ENCODE measurements around the gene BRSK1. TPM values are rescaled to one million over a fixed set of nuclear protein-coding genes. Genes with fewer than 3 reads are reported as not detected.
A peak's percentile ranks its signal among the peaks of the same experiment; 100 is the strongest.

Gene BRSK1
- total RNA-seq, 1 donor from 2014 or later = 1.9 TPM

GRCh38 chr19:55269299-55269698 is 14.5 kb upstream of the BRSK1 start:
- intact Hi-C loops (cut with micrococcal nuclease) = no loop called here
- no peak for DNase-seq

GRCh38 chr19:55270172-55270942 is 13.4 kb upstream of the BRSK1 start:
- intact Hi-C loops (cut with micrococcal nuclease) = no loop called here
- no peak for DNase-seq
- no peak for ATAC-seq

More at GRCh38 chr19:55269299-55269698, 14.5 kb upstream of the BRSK1 start:
- no peak for ATAC-seq

- intact Hi-C loops (cut with micrococcal nuclease) = no loop called here
- DNase-seq (no peak), ATAC-seq (no peak)
Observed at GRCh38 chr19:55272142-55272541, 11.7 kb upstream of the BRSK1 start.

- ATAC-seq = no peak
- no peak for DNase-seq
- intact Hi-C loops (cut with micrococcal nuclease) = no loop called here
Observed at GRCh38 chr19:55273978-55274707, 9.7 kb upstream of the BRSK1 start.

- DNase-seq = no peak
- ATAC-seq = no peak
- intact Hi-C loops (cut with micrococcal nuclease) = no loop called here
Observed at GRCh38 chr19:55275851-55276719, 7.7 kb upstream of the BRSK1 start.

- intact Hi-C loops (cut with micrococcal nuclease) = no loop called here
- no peak for ATAC-seq
- no peak for DNase-seq
Observed at GRCh38 chr19:55276720-55277430, 6.9 kb upstream of the BRSK1 start.

- ATAC-seq = no peak
- intact Hi-C loops (cut with micrococcal nuclease) = no loop called here
- no peak for DNase-seq
Observed at GRCh38 chr19:55277494-55277893, 6.3 kb upstream of the BRSK1 start.

- intact Hi-C loops (cut with micrococcal nuclease) = no loop called here
- no peak for DNase-seq
- no peak for ATAC-seq
Observed at GRCh38 chr19:55278391-55279135, 5.2 kb upstream of the BRSK1 start.

- ATAC-seq (no peak), DNase-seq (no peak)
- intact Hi-C loops (cut with micrococcal nuclease) = no loop called here
Observed at GRCh38 chr19:55279340-55279739, 4.5 kb upstream of the BRSK1 start.

GRCh38 chr19:55279770-55280643 is 3.8 kb upstream of the BRSK1 start, which contains the start of gene HSPBP1:
TSS of gene HSPBP1 (minus strand) at chr19:55280110. CDS start at chr19:55279608, 502 bp downstream.
- ATAC-seq (peak; percentile 93), DNase-seq (peak; percentile 91)
- intact Hi-C loops (cut with micrococcal nuclease) = no loop called here

- ATAC-seq (no peak), DNase-seq (no peak)
- intact Hi-C loops (cut with micrococcal nuclease) = no loop called here
Observed at GRCh38 chr19:55284405-55285058, 735 bp downstream of the BRSK1 start.

- DNase-seq (peak; percentile 54), ATAC-seq (peak; percentile 34)
- intact Hi-C loops (cut with micrococcal nuclease) = no loop called here
Observed at GRCh38 chr19:55285229-55285890, 1.6 kb downstream of the BRSK1 start.

- no peak for ATAC-seq
Observed at GRCh38 chr19:55287361-55288079, 3.7 kb downstream of the BRSK1 start.

GRCh38 chr19:55289117-55289796 is 5.5 kb downstream of the BRSK1 start:
- no peak for DNase-seq
- ATAC-seq = no peak
- intact Hi-C loops (cut with micrococcal nuclease) = no loop called here

More at GRCh38 chr19:55287361-55288079, 3.7 kb downstream of the BRSK1 start:
- DNase-seq = no peak
- intact Hi-C loops (cut with micrococcal nuclease) = no loop called here

GRCh38 chr19:55297267-55297666 is 13.5 kb downstream of the BRSK1 start:
- ATAC-seq = no peak
- intact Hi-C loops (cut with micrococcal nuclease) = no loop called here

More at GRCh38 chr19:55297267-55297666, 13.5 kb downstream of the BRSK1 start:
- no peak for DNase-seq
